ENCODE results near the gene TCP11.

Gene TCP11

GRCh38 chr6:35079311-35080000 lies 61.7 kb downstream of the TCP11 start:
- no peak for DNase-seq

- DNase-seq: no peak
Observed at GRCh38 chr6:35078896-35079295, 62.2 kb downstream of the TCP11 start.

GRCh38 chr6:35078226-35078850 lies 62.8 kb downstream of the TCP11 start:
- DNase-seq: no peak

GRCh38 chr6:35077713-35078105 lies 63.4 kb downstream of the TCP11 start:
- DNase-seq: no peak

- DNase-seq: no peak
Observed at GRCh38 chr6:35076997-35077712, 64.0 kb downstream of the TCP11 start.

GRCh38 chr6:35073766-35074471 lies 67.2 kb downstream of the TCP11 start:
- no peak for DNase-seq

GRCh38 chr6:35073211-35073610 lies 67.9 kb downstream of the TCP11 start:
- DNase-seq: no peak

GRCh38 chr6:35072698-35073055 lies 68.5 kb downstream of the TCP11 start:
- DNase-seq: no peak

GRCh38 chr6:35072051-35072697 lies 69.0 kb downstream of the TCP11 start:
- no peak for DNase-seq

- DNase-seq: no peak
Observed at GRCh38 chr6:35071347-35071994, 69.7 kb downstream of the TCP11 start.

GRCh38 chr6:35070111-35070510 lies 71.0 kb downstream of the TCP11 start:
- no peak for DNase-seq

GRCh38 chr6:35069262-35069661 lies 71.9 kb downstream of the TCP11 start:
- no peak for DNase-seq

GRCh38 chr6:35068644-35069043 lies 72.5 kb downstream of the TCP11 start:
- no peak for DNase-seq

GRCh38 chr6:35068206-35068605 lies 72.9 kb downstream of the TCP11 start:
- DNase-seq: no peak

Data from inflammatory macrophage (primary cell).